Endodermal cell (in vitro differentiated cells): Measurements from ENCODE around the gene EPC1. TPM values are rescaled to one million over a fixed set of nuclear protein-coding genes. Genes with fewer than 3 reads are reported as not detected.
A peak's percentile ranks its signal among the peaks of the same experiment; 100 is the strongest.

Source experiments
- DNase-seq: peaks from one replicate; pipeline ENCODE4 v3.0.0-alpha.2; 2017
- H3K27ac ChIP-seq: 2 replicates; pipeline ENCODE4 v1.5.1; 2013; ENCODE audit warnings: mild to moderate bottlenecking, low read depth, low read length, moderate library complexity
- H3K27me3 ChIP-seq: 2 replicates; pipeline ENCODE4 v1.6.1; 2013; ENCODE audit warnings: mild to moderate bottlenecking, low read length, moderate library complexity; ENCODE audit not compliant: insufficient read depth, control insufficient read depth, poor library complexity, severe bottlenecking
- H3K36me3 ChIP-seq: 2 replicates; pipeline ENCODE4 v1.7.0; 2013; ENCODE audit warnings: mild to moderate bottlenecking, low read length, moderate library complexity; ENCODE audit not compliant: control insufficient read depth, insufficient read depth
- H3K4me1 ChIP-seq: one replicate; pipeline ENCODE4 v1.7.0; 2013; ENCODE audit warnings: low read length; ENCODE audit not compliant: control insufficient read depth, insufficient read depth
- H3K4me3 ChIP-seq: 2 replicates; pipeline ENCODE4 v1.5.1; 2013; ENCODE audit warnings: mild to moderate bottlenecking, low read length, moderate library complexity
- H3K9ac ChIP-seq: 2 replicates; pipeline ENCODE4 v1.6.1; 2013; ENCODE audit warnings: mild to moderate bottlenecking, low read length, moderate library complexity; ENCODE audit not compliant: poor library complexity, severe bottlenecking; ENCODE audit errors: extremely low read depth
- H3K9me3 ChIP-seq: 2 replicates; pipeline ENCODE4 v1.6.1; 2013; ENCODE audit warnings: mild to moderate bottlenecking, low read length, moderate library complexity; ENCODE audit not compliant: control insufficient read depth
- H3K27ac Mint-ChIP-seq: 2 replicates; pipeline ENCODE4 v1.8.0; 2020; ENCODE audit warnings: mixed read lengths
- H3K27me3 Mint-ChIP-seq: 2 replicates; pipeline ENCODE4 v1.8.0; 2021; ENCODE audit warnings: mild to moderate bottlenecking, mixed read lengths; ENCODE audit not compliant: insufficient read depth
- H3K36me3 Mint-ChIP-seq: 2 replicates; pipeline ENCODE4 v1.8.0; 2020; ENCODE audit warnings: low read depth, mixed read lengths
- H3K4me1 Mint-ChIP-seq: 2 replicates; pipeline ENCODE4 v1.8.0; 2020; ENCODE audit warnings: mixed read lengths
- H3K4me3 Mint-ChIP-seq: 2 replicates; pipeline ENCODE4 v1.8.0; 2020; ENCODE audit warnings: mild to moderate bottlenecking, moderate library complexity, mixed read lengths
- H3K9me3 Mint-ChIP-seq: 2 replicates; pipeline ENCODE4 v1.8.0; 2020; ENCODE audit warnings: mild to moderate bottlenecking, mixed read lengths
- WGBS, 2 experiments: methylation state at CpG; one replicate each; pipeline versions ENCODE4 v1.1.5 to v1.1.7; 2013; ENCODE audit warnings: missing lambda C conversion rate in 2 of 2, mixed read lengths in 1 of 2; ENCODE audit not compliant: insufficient coverage in 1 of 2, insufficient read length in 1 of 2; 5-methylcytosine and 5-hydroxymethylcytosine counted together
- total RNA-seq, 2 donors: library from RNA; stranded (reverse); fragmentation: NEBNext Ultra II Directional in 1 of 2; extraction: Animal tissue kit (Norgen Biotek cat#: 25700) in 1 of 2; gene quantifications; 2 replicates in 1 of 2; 3 replicates in 1 of 2; pipeline ENCODE4 v1.2.1, GENCODE V29; 2021
- TF ChIP-seq, protein P1 (sequence below): fragments of 200-600 bp; sonication (generic); conservative IDR thresholded peaks from 2 replicates; pipeline ENCODE4 v1.5.0; 2021; ENCODE audit warnings: antibody characterized with exemption, mild to moderate bottlenecking

Gene EPC1
- total RNA-seq, 2 donors from 2014 or later, result 27.9 to 40.3 TPM

DNA sequence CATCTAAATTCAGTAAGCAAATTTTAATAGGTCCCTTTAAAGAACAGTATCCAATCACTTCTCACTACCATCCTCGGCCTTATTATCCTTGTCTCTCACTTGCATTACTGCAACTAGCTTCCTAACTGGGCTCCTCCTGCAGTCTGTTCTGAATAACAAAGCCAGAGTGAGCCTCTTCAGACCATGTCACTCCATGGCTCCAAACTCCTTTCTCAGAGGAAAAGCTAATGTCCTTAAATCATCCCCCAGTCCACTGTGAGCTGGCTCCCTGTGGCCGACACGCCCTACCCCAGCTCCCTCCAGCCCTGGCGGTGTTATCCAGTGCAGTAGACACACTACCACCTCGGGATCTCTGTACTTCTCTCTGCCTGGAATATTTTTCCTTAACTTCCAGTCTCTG is 80.0 kb downstream of the EPC1 start:
- Mint-ChIP-seq H3K9me3 (peaks cover 2% of the 10 kb centered on the region), H3K4me1 (peaks cover 15% of the 10 kb centered on the region), H3K4me3 (no peak overlapping the region), H3K27ac (peak overlapping the region; percentile 83), H3K27me3 (peaks cover 56% of the 10 kb centered on the region), H3K36me3 (peaks cover 54% of the 10 kb centered on the region)
- Histone ChIP-seq H3K36me3 (peaks cover 47% of the 10 kb centered on the region), H3K4me3 (no peak overlapping the region), H3K4me1 (no peaks in the 10 kb centered on the region), H3K9ac (no peak overlapping the region), H3K27me3 (peaks cover 43% of the 10 kb centered on the region), H3K9me3 (peaks cover 20% of the 10 kb centered on the region), H3K27ac (no peak overlapping the region)
- TF ChIP-seq, protein P1, sequence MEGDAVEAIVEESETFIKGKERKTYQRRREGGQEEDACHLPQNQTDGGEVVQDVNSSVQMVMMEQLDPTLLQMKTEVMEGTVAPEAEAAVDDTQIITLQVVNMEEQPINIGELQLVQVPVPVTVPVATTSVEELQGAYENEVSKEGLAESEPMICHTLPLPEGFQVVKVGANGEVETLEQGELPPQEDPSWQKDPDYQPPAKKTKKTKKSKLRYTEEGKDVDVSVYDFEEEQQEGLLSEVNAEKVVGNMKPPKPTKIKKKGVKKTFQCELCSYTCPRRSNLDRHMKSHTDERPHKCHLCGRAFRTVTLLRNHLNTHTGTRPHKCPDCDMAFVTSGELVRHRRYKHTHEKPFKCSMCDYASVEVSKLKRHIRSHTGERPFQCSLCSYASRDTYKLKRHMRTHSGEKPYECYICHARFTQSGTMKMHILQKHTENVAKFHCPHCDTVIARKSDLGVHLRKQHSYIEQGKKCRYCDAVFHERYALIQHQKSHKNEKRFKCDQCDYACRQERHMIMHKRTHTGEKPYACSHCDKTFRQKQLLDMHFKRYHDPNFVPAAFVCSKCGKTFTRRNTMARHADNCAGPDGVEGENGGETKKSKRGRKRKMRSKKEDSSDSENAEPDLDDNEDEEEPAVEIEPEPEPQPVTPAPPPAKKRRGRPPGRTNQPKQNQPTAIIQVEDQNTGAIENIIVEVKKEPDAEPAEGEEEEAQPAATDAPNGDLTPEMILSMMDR, result no peak
- 35 to 42% methylated on average over 5 of the region's 5 CpGs for WGBS, 2 experiments
- DNase-seq, result peak; percentile 84

DNA sequence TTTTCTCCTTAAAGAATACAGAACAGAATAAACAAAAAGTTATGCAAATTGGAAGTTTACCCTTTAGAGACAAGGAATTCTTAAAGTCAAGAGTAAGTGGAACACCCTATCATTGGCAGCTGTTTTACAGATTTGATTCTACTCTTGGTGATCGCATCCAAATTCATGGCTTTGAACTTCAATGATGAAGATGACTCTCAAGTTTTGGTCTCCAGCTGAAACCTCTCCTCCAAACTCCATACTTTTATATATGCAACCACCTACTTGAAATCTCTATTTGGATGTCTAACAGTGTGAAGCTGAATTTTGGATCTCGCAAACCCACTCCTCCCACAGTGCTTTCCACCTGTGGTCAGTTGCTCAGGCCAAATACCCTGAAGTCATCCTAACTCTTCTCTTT is 80.4 kb downstream of the EPC1 start:
- TF ChIP-seq, protein P1, result no peak
- Mint-ChIP-seq H3K9me3 (peaks cover 2% of the 10 kb centered on the region), H3K36me3 (peaks cover 50% of the 10 kb centered on the region), H3K27me3 (peaks cover 60% of the 10 kb centered on the region), H3K27ac (peak overlapping the region; percentile 83), H3K4me3 (no peak overlapping the region), H3K4me1 (peaks cover 15% of the 10 kb centered on the region)
- 95 to 100% methylated on average over 2 of the region's 2 CpGs for WGBS, 2 experiments
- Histone ChIP-seq H3K36me3 (peaks cover 43% of the 10 kb centered on the region), H3K9ac (no peak overlapping the region), H3K4me1 (no peaks in the 10 kb centered on the region), H3K9me3 (peaks cover 20% of the 10 kb centered on the region), H3K27ac (no peak overlapping the region), H3K27me3 (peaks cover 47% of the 10 kb centered on the region), H3K4me3 (no peak overlapping the region)
- no peak for DNase-seq

DNA sequence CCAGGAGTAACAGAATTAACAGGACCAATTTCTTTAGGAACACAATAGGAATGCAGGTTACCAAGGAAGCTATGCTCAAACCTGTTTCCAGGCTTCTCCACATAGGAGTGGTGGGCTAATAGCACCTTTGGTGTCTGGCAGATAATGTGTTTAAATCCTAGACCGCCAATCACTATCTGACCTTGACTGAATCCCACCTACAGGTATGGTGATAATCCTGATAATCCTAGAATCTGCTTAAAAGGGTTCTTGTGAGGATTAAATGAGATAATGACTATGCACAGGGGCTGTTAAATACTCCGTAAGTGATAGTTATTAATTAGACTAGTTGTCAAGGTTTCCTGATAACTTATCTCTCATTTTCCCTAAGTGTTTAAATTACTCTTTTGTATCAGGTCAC is 81.2 kb downstream of the EPC1 start:
- Histone ChIP-seq H3K4me1 (no peaks in the 10 kb centered on the region), H3K9ac (no peak overlapping the region), H3K27ac (no peak overlapping the region), H3K36me3 (peaks cover 35% of the 10 kb centered on the region), H3K9me3 (peaks cover 20% of the 10 kb centered on the region), H3K4me3 (no peak overlapping the region), H3K27me3 (peaks cover 55% of the 10 kb centered on the region)
- Mint-ChIP-seq H3K4me3 (no peak overlapping the region), H3K9me3 (peaks cover 2% of the 10 kb centered on the region), H3K4me1 (peaks cover 15% of the 10 kb centered on the region), H3K27ac (no peak overlapping the region), H3K27me3 (peaks cover 68% of the 10 kb centered on the region), H3K36me3 (peaks cover 42% of the 10 kb centered on the region)
- WGBS, 2 experiments, result 21% methylated on average over 2 of the region's 2 CpGs; no CpG with 5 or more reads in 1 of the 2 experiments
- DNase-seq, result no peak
- TF ChIP-seq, protein P1, result no peak
